T-helper 2 cell (primary cell): ENCODE measurements around the gene VDR.
A peak's percentile ranks its signal among the peaks of the same experiment; 100 is the strongest.
"Not testable (repeated sequence)": the region's sequence is repeated elsewhere in the genome, so short reads cannot be mapped to it uniquely, and the experiment has no call there.

ENCODE experiments used
- DNase-seq, 5 experiments: peaks; one replicate each; pipeline versions ENCODE4 v3.0.0 to v3.0.0-alpha.2; 2012 to 2022

VDR gene

GRCh38 chr12:47846294-47846996, 58.3 kb downstream of the VDR start:
- no peak for DNase-seq

- no peak for DNase-seq
Observed at GRCh38 chr12:47845081-47845480, 59.7 kb downstream of the VDR start.

- DNase-seq, result no peak
Observed at GRCh38 chr12:47844264-47845019, 60.4 kb downstream of the VDR start.

GRCh38 chr12:47843226-47843980, 61.4 kb downstream of the VDR start:
- no peak for DNase-seq

- DNase-seq, result not testable (repeated sequence)
Observed at GRCh38 chr12:47842543-47842942, 62.3 kb downstream of the VDR start.

GRCh38 chr12:47841910-47842309, 62.9 kb downstream of the VDR start:
- DNase-seq, result no peak

GRCh38 chr12:47841501-47841900, 63.3 kb downstream of the VDR start:
- no peak for DNase-seq

GRCh38 chr12:47840571-47840970, 64.2 kb downstream of the VDR start:
- no peak for DNase-seq

GRCh38 chr12:47839214-47839876, 65.4 kb downstream of the VDR start:
- DNase-seq, result no peak

- peak in 3 of 5 experiments; percentile 15 to 46 (median 18) for DNase-seq
Observed at GRCh38 chr12:47838286-47838931, 66.4 kb downstream of the VDR start.

- peak in 4 of 5 experiments; percentile 40 to 65 (median 52) for DNase-seq
Observed at GRCh38 chr12:47837190-47838171, 67.3 kb downstream of the VDR start.

- no peak for DNase-seq
Observed at GRCh38 chr12:47835831-47836155, 69.0 kb downstream of the VDR start.

- no peak for DNase-seq
Observed at GRCh38 chr12:47835006-47835830, 69.6 kb downstream of the VDR start.

- no peak for DNase-seq
Observed at GRCh38 chr12:47834199-47834903, 70.4 kb downstream of the VDR start.

GRCh38 chr12:47833591-47834012, 71.2 kb downstream of the VDR start:
- no peak for DNase-seq

GRCh38 chr12:47832263-47832933, 72.4 kb downstream of the VDR start:
- peak in 4 of 5 experiments; percentile 16 to 60 (median 39) for DNase-seq

- DNase-seq, result no peak
Observed at GRCh38 chr12:47829584-47829983, 75.2 kb downstream of the VDR start.

- no peak for DNase-seq
Observed at GRCh38 chr12:47828976-47829482, 75.8 kb downstream of the VDR start.
